K562 (cell line): Measurements from ENCODE around the gene BCAS4. TPM values are rescaled to one million over a fixed set of nuclear protein-coding genes. Genes with fewer than 3 reads are reported as not detected.
A peak's percentile ranks its signal among the peaks of the same experiment; 100 is the strongest.

ENCODE experiments used
- ATAC-seq: fragments of 200-7000 bp; cut with Tn5 transposase; 3 replicates; pipeline ENCODE4 v1.9.1; 2020; ENCODE audit warnings: moderate library complexity
- BruUV-seq: library from RNA; stranded (reverse); fragments of 400-500 nt; replicated peaks from 2 replicates; lab custom pipeline; 2021; lab: Mats Ljungman, UMichigan
- CTCF ChIA-PET: fragments of 300-600 bp; formaldehyde crosslinking; extraction: SDS; loops from one replicate; lab custom pipeline; 2021; ENCODE audit warnings: low intra/inter-chr PET ratio; lab: Yijun Ruan, JAX
- POLR2A ChIA-PET: fragments of 300-600, 350-650 bp; sonication (Branson Sonifier 250); formaldehyde crosslinking; extraction: SDS; loops from one replicate; lab custom pipeline; 2021; ENCODE audit warnings: antibody characterized with exemption, inconsistent platforms; lab: Yijun Ruan, JAX
- DNase-seq, 4 experiments: peaks; one replicate each; pipeline versions ENCODE4 v3.0.0 to v3.0.0-alpha.2; 2011 to 2018; ENCODE audit warnings: low spot score in 3 of 4, mixed read lengths in 3 of 4; ENCODE audit errors: extremely low read depth in 1 of 4
- FAIRE-seq: peaks from 2 replicates; lab custom pipeline; 2011; peaks lifted over from hg19 to GRCh38; lab: Jason Lieb, UNC
- H2AFZ ChIP-seq: 2 replicates; pipeline ENCODE4 v1.6.0; 2011; ENCODE audit warnings: low read depth, low read length, control low read depth, inconsistent platforms
- H3K27ac ChIP-seq: fragments of 200-600 bp; 3 replicates; pipeline ENCODE4 v1.8.0; 2011; ENCODE audit warnings: low read depth, mild to moderate bottlenecking, control low read depth, inconsistent platforms, low read length, moderate library complexity, mixed read lengths; ENCODE audit errors: extremely low read depth
- H3K27me3 ChIP-seq, 2 experiments: fragments of 300-600 bp in 1 of 2; 2 replicates in 1 of 2; 3 replicates in 1 of 2; pipeline versions ENCODE4 v1.6.0 to v1.8.0; 2011; ENCODE audit warnings: inconsistent platforms in 2 of 2, low read length in 2 of 2, mild to moderate bottlenecking in 1 of 2, mixed read lengths in 1 of 2, moderate library complexity in 1 of 2; ENCODE audit not compliant: control insufficient read depth in 2 of 2, insufficient read depth in 2 of 2
- H3K36me3 ChIP-seq: fragments of 300-600 bp; 3 replicates; pipeline ENCODE4 v1.8.0; 2011; ENCODE audit warnings: mild to moderate bottlenecking, low read length, inconsistent platforms; ENCODE audit not compliant: control insufficient read depth, insufficient read depth
- H3K4me1 ChIP-seq, 2 experiments: fragments of 200-600 bp in 1 of 2; replicated peaks in 1 of 2; 2 replicates in 1 of 2; 3 replicates in 1 of 2; pipeline versions ENCODE4 v1.5.1 to v1.8.0; 2011; ENCODE audit warnings: inconsistent platforms in 2 of 2, low read length in 2 of 2, mild to moderate bottlenecking in 1 of 2, mixed read lengths in 1 of 2, moderate library complexity in 1 of 2; ENCODE audit not compliant: control insufficient read depth in 2 of 2, insufficient read depth in 2 of 2
- H3K4me2 ChIP-seq: 2 replicates; pipeline ENCODE4 v1.6.1; 2011; ENCODE audit warnings: low read length, control low read depth, inconsistent platforms, mixed read lengths; ENCODE audit not compliant: insufficient read depth
- H3K4me3 ChIP-seq: fragments of 200-600 bp; sonication (generic), shearing (Covaris generic); 2 replicates; pipeline ENCODE4 v1.5.1; 2016; ENCODE audit warnings: control low read depth, inconsistent platforms
- H3K79me2 ChIP-seq: fragments of 200-600 bp; 3 replicates; pipeline ENCODE4 v1.8.0; 2011; ENCODE audit warnings: low read length, inconsistent platforms; ENCODE audit not compliant: control insufficient read depth, insufficient read depth
- H3K9ac ChIP-seq, 2 experiments: 2 replicates each; pipeline versions ENCODE4 v1.6.0 to v1.6.1; 2011; ENCODE audit warnings: low read depth in 2 of 2, low read length in 2 of 2, control low read depth in 1 of 2, inconsistent platforms in 1 of 2, mild to moderate bottlenecking in 1 of 2, mixed read lengths in 1 of 2; ENCODE audit not compliant: insufficient read depth in 1 of 2
- H3K9me1 ChIP-seq: one replicate; pipeline ENCODE4 v1.6.0; 2011; ENCODE audit warnings: inconsistent platforms, mild to moderate bottlenecking, low read length, moderate library complexity; ENCODE audit not compliant: control insufficient read depth, insufficient read depth
- H3K9me3 ChIP-seq: replicated peaks from 2 replicates; pipeline ENCODE4 v1.5.1; 2011; ENCODE audit warnings: low read depth, low read length, inconsistent platforms; ENCODE audit not compliant: control insufficient read depth, insufficient read depth
- H4K20me1 ChIP-seq: replicated peaks from 2 replicates; pipeline ENCODE4 v1.6.1; 2011; ENCODE audit warnings: low read length, inconsistent platforms, mixed read lengths; ENCODE audit not compliant: control insufficient read depth, insufficient read depth
- XRCC5 ChIP-seq: fragments of 200-400 bp; formaldehyde crosslinking; IDR thresholded peaks from 2 replicates; pipeline ENCODE4 v1.6.1; 2017; ENCODE audit warnings: low read depth, mild to moderate bottlenecking, low read length
- WGBS: fragments of 100-300 bp; shearing (Covaris generic); methylation state at CpG from one replicate; pipeline ENCODE4 v1.1.6; 2016; ENCODE audit warnings: low coverage, mixed read lengths; ENCODE audit not compliant: insufficient coverage; ENCODE audit errors: missing lambda C conversion rate; 5-methylcytosine and 5-hydroxymethylcytosine counted together
- in situ Hi-C: fragments of 300-500 bp; cut with MboI; formaldehyde crosslinking; loops from 4 replicates; pipeline ENCODE4 v1.15.0; 2018; ENCODE audit warnings: inconsistent platforms, mixed read lengths
- intact Hi-C: fragments of 100-400 bp; cut with micrococcal nuclease; formaldehyde crosslinking; loops from 2 replicates; pipeline ENCODE4 v1.14.2; 2022
- polyA plus RNA-seq, 8 experiments: library from polyadenylated mRNA; depleted of rRNA in 4 of 8; stranded (reverse) in 5 of 8; unstranded in 3 of 8; fragments of >200 nt; fragmentation: Nextera tagmentation in 2 of 8; fragmentation: Illumina TruSeq in 1 of 8; extraction: Ambion mirVana in 2 of 8; extraction: Trizol in 1 of 8; gene quantifications; 2 replicates each; pipeline versions ENCODE4 v1.2.1 to v1.2.3, GENCODE V29; 2011 to 2014; ENCODE audit warnings: inconsistent platforms in 1 of 8, missing spikeins in 1 of 8
- total RNA-seq, 7 experiments: library from RNA; depleted of rRNA in 6 of 7; stranded (reverse); fragments of >200 nt in 6 of 7; fragmentation: Illumina TruSeq in 2 of 7; extraction: Trizol in 2 of 7; gene quantifications; 2 replicates each; pipeline versions ENCODE4 v1.2.1 to v1.2.3, GENCODE V29; 2011 to 2021; ENCODE audit warnings: low replicate concordance in 1 of 7
- TF ChIP-seq, protein P1 (sequence below), 3 experiments: fragments of 200-800 bp in 1 of 3; fragments of 250-450 bp in 1 of 3; fragments of 450-650 bp in 1 of 3; sonication (Bioruptor Pico) in 1 of 3; sonication (Bioruptor generic) in 1 of 3; formaldehyde crosslinking in 1 of 3; IDR thresholded peaks; 2 replicates each; pipeline versions ENCODE4 v1.6.1 to v1.8.0; 2016 to 2022; ENCODE audit warnings: mild to moderate bottlenecking in 2 of 3, missing genetic modification characterization in 2 of 3, missing compliant biosample characterization in 1 of 3, moderate library complexity in 1 of 3
- TF ChIP-seq, protein P2 (sequence below), 2 experiments: fragments of 450-650 bp in 1 of 2; IDR thresholded peaks; 2 replicates each; pipeline ENCODE4 v1.6.1; 2011 to 2017; ENCODE audit warnings: low read depth in 2 of 2, antibody characterized with exemption in 1 of 2, borderline replicate concordance in 1 of 2, low read length in 1 of 2, mild to moderate bottlenecking in 1 of 2, mixed read lengths in 1 of 2; ENCODE audit not compliant: control insufficient read depth in 1 of 2
- TF ChIP-seq, protein P3 (sequence below): fragments of 250-450 bp; sonication (Bioruptor Pico); IDR thresholded peaks from 2 replicates; pipeline ENCODE4 v1.4.0; 2020

The BCAS4 gene
- total and polyA plus RNA-seq, 9 of the 15 experiments (the other 6 are each of a cell fraction or from before 2014, with no cell fraction given): 0.15 to 2.3 (median 0.47) TPM

DNA sequence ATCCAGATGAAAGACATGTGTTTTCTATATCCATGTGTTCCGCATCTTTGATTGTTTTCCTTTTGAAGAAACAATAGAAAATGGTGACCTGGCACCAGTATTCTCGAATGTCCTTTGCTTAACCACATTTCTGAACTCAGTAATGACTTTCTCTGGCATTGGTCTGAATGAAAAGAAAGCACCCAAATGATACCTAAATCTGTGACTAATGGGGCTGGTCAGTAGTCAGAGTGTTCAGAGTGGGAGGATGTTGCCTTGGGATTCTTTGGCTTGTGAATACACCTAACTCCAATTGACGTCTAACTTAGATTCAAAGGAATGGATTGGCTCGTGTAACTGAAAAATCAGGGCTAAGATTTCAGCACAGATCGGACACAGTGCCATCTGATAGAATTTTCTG is 36.4 kb upstream of the BCAS4 start:
- H3K4me3 ChIP-seq: no peak overlapping the region
- no peak overlapping the region for H3K9ac ChIP-seq
- peaks cover 16 to 19% of the 10 kb centered on the region in 2 experiments for H3K4me1 ChIP-seq
- BruUV-seq: no TSS peak
- no peaks in the 10 kb centered on the region for H3K79me2 ChIP-seq
- ATAC-seq: no peak
- H3K36me3 ChIP-seq: no peaks in the 10 kb centered on the region
- WGBS: 34% methylated on average over 5 of the region's 5 CpGs
- no peaks in the 10 kb centered on the region for H3K9me3 ChIP-seq
- no peak overlapping the region for H3K4me2 ChIP-seq
- ChIA-PET POLR2A (interaction anchor here (0.7 kb wide), 1 partner anchor 172 kb away, joined by 3 read pairs; no protein-coding TSS in a partner anchor), CTCF (no interaction called here)
- H3K27ac ChIP-seq: no peak overlapping the region
- no peak overlapping the region for H2AFZ ChIP-seq
- no peak for FAIRE-seq
- TF ChIP-seq, protein P1, sequence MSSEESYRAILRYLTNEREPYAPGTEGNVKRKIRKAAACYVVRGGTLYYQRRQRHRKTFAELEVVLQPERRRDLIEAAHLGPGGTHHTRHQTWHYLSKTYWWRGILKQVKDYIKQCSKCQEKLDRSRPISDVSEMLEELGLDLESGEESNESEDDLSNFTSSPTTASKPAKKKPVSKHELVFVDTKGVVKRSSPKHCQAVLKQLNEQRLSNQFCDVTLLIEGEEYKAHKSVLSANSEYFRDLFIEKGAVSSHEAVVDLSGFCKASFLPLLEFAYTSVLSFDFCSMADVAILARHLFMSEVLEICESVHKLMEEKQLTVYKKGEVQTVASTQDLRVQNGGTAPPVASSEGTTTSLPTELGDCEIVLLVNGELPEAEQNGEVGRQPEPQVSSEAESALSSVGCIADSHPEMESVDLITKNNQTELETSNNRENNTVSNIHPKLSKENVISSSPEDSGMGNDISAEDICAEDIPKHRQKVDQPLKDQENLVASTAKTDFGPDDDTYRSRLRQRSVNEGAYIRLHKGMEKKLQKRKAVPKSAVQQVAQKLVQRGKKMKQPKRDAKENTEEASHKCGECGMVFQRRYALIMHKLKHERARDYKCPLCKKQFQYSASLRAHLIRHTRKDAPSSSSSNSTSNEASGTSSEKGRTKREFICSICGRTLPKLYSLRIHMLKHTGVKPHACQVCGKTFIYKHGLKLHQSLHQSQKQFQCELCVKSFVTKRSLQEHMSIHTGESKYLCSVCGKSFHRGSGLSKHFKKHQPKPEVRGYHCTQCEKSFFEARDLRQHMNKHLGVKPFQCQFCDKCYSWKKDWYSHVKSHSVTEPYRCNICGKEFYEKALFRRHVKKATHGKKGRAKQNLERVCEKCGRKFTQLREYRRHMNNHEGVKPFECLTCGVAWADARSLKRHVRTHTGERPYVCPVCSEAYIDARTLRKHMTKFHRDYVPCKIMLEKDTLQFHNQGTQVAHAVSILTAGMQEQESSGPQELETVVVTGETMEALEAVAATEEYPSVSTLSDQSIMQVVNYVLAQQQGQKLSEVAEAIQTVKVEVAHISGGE (CRISPR knock-in tag; IDR thresholded peaks at IDR 0.05): peak in 1 of 3 experiments; percentile 63; a peak in 1 of 6 replicates
- TF ChIP-seq XRCC5: no peak
- TF ChIP-seq, protein P2, sequence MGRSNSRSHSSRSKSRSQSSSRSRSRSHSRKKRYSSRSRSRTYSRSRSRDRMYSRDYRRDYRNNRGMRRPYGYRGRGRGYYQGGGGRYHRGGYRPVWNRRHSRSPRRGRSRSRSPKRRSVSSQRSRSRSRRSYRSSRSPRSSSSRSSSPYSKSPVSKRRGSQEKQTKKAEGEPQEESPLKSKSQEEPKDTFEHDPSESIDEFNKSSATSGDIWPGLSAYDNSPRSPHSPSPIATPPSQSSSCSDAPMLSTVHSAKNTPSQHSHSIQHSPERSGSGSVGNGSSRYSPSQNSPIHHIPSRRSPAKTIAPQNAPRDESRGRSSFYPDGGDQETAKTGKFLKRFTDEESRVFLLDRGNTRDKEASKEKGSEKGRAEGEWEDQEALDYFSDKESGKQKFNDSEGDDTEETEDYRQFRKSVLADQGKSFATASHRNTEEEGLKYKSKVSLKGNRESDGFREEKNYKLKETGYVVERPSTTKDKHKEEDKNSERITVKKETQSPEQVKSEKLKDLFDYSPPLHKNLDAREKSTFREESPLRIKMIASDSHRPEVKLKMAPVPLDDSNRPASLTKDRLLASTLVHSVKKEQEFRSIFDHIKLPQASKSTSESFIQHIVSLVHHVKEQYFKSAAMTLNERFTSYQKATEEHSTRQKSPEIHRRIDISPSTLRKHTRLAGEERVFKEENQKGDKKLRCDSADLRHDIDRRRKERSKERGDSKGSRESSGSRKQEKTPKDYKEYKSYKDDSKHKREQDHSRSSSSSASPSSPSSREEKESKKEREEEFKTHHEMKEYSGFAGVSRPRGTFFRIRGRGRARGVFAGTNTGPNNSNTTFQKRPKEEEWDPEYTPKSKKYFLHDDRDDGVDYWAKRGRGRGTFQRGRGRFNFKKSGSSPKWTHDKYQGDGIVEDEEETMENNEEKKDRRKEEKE (IDR thresholded peaks at IDR 0.05; ENCODE audit: borderline replicate concordance in 1 of 2, control insufficient read depth in 1 of 2, low read depth in 2 of 2, low read length in 1 of 2): peak in 1 of 2 experiments; percentile 9; a peak in 1 of 4 replicates
- TF ChIP-seq, protein P3, sequence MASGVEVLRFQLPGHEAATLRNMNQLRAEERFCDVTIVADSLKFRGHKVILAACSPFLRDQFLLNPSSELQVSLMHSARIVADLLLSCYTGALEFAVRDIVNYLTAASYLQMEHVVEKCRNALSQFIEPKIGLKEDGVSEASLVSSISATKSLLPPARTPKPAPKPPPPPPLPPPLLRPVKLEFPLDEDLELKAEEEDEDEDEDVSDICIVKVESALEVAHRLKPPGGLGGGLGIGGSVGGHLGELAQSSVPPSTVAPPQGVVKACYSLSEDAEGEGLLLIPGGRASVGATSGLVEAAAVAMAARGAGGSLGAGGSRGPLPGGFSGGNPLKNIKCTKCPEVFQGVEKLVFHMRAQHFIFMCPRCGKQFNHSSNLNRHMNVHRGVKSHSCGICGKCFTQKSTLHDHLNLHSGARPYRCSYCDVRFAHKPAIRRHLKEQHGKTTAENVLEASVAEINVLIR (CRISPR knock-in tag): no peak
- H3K9me1 ChIP-seq: no peaks in the 10 kb centered on the region
- in situ Hi-C loops: no loop called here
- H3K27me3 ChIP-seq: no peaks in the 10 kb centered on the region
- intact Hi-C loops: no loop called here
- H4K20me1 ChIP-seq: no peaks in the 10 kb centered on the region
- DNase-seq: no peak
